Spinal cord (tissue), 10 donors: ENCODE results near the gene TNNT3. TPM values are rescaled to one million over a fixed set of nuclear protein-coding genes. Genes with fewer than 3 reads are reported as not detected.
A peak's percentile ranks its signal among the peaks of the same experiment; 100 is the strongest.
"Not testable (repeated sequence)": the region's sequence is repeated elsewhere in the genome, so short reads cannot be mapped to it uniquely, and the experiment has no call there.

Source experiments
- DNase-seq, 6 donors: peaks; one replicate each; pipeline versions ENCODE4 v3.0.0 to v3.0.0-alpha.2; 2013 to 2015; ENCODE audit warnings: low spot score in 6 of 6, low read depth in 4 of 6
- H3K27ac ChIP-seq: one replicate; pipeline ENCODE4 v1.5.1; 2013; ENCODE audit warnings: low read depth, low read length, control low read depth
- H3K27me3 ChIP-seq: one replicate; pipeline ENCODE4 v1.6.1; 2013; ENCODE audit warnings: low read length; ENCODE audit not compliant: control insufficient read depth, insufficient read depth
- H3K36me3 ChIP-seq: one replicate; pipeline ENCODE4 v1.6.1; 2013; ENCODE audit warnings: low read length; ENCODE audit not compliant: control insufficient read depth, insufficient read depth
- H3K4me1 ChIP-seq: one replicate; pipeline ENCODE4 v1.6.1; 2013; ENCODE audit warnings: low read length; ENCODE audit not compliant: control insufficient read depth, insufficient read depth
- H3K4me3 ChIP-seq: one replicate; pipeline ENCODE4 v1.5.1; 2013; ENCODE audit warnings: low read depth, low read length, control low read depth
- H3K9me3 ChIP-seq: one replicate; pipeline ENCODE4 v1.6.1; 2013; ENCODE audit warnings: low read length; ENCODE audit not compliant: control insufficient read depth, insufficient read depth
- WGBS: methylation state at CpG from one replicate; pipeline ENCODE4 v1.1.5; 2013; ENCODE audit warnings: missing lambda C conversion rate; ENCODE audit not compliant: insufficient coverage; 5-methylcytosine and 5-hydroxymethylcytosine counted together
- polyA plus RNA-seq, 2 donors: library from polyadenylated mRNA; unstranded; fragments of 120-200 nt; gene quantifications; one replicate each; pipeline ENCODE4 v1.2.1, GENCODE V29; 2013; ENCODE audit not compliant: insufficient read length in 2 of 2
- total RNA-seq, 2 donors: library from RNA; depleted of rRNA in 1 of 2; stranded (reverse); fragments of 120-200 nt in 1 of 2; fragments of >200 nt in 1 of 2; gene quantifications; one replicate each; pipeline versions ENCODE4 v1.2.3 to v1.2.4, GENCODE V29; 2013 to 2014
- donor health status: healthy.

Gene TNNT3
- total and polyA plus RNA-seq, 4 donors = 2.8 to 14.8 (median 8.0) TPM

- Histone ChIP-seq H3K9me3 (no peaks in the 10 kb centered on the region), H3K36me3 (no peaks in the 10 kb centered on the region), H3K27me3 (no peaks in the 10 kb centered on the region), H3K4me3 (no peak overlapping the region), H3K27ac (no peak overlapping the region), H3K4me1 (peaks cover 11% of the 10 kb centered on the region)
- 79% methylated on average over 23 of the region's 24 CpGs for WGBS
- DNase-seq = no peak
Observed at GRCh38 chr11:1934335-1935155, 15.0 kb downstream of the TNNT3 start.

GRCh38 chr11:1935156-1936071 lies 15.9 kb downstream of the TNNT3 start:
- Histone ChIP-seq H3K4me1 (peaks cover 11% of the 10 kb centered on the region), H3K36me3 (no peaks in the 10 kb centered on the region), H3K4me3 (no peak overlapping the region), H3K9me3 (no peaks in the 10 kb centered on the region), H3K27me3 (no peaks in the 10 kb centered on the region), H3K27ac (no peak overlapping the region)
- DNase-seq = no peak
- whole genome bisulfite sequencing = 86% methylated on average over 30 of the region's 33 CpGs

DNA sequence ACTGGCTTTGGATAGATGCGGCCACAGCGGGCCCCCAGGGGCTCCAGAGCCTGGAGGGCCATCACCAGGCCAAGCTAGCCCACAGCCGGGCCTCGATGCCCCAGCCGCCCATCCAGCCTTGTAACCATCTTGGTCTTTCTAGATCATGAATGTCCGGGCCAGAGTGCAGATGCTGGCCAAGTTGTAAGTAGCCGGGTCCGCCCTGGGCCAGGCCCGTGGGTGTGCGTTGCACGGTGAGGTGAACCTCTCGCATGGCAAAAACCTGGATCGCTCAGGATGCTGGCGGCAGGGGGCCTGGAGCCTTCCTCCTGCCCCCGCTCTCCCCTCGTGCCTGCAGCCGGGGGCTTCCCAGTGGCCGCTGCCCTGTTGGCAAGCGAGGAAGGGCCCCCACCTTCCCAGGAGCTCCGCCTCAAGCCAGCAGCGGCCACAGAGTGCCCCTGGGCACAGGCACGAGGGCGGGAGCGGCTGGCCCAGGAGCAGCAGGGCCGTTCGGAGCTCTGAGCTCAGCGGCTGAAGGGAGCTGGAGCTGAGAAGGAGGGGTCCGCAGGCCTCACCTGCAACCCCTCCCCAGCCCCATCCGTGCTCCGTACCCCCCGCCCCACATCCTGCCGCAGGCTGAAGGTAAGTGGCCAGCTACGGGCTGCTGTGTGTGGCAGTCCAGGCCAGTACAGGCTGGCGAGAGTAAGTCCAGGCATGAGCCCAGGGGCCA lies 16.7 kb downstream of the TNNT3 start:
- Histone ChIP-seq H3K36me3 (no peaks in the 10 kb centered on the region), H3K9me3 (no peaks in the 10 kb centered on the region), H3K27ac (no peak overlapping the region), H3K27me3 (no peaks in the 10 kb centered on the region), H3K4me1 (peaks cover 11% of the 10 kb centered on the region), H3K4me3 (no peak overlapping the region)
- DNase-seq = no peak
- 87% methylated on average over 29 of the region's 34 CpGs for WGBS

DNA sequence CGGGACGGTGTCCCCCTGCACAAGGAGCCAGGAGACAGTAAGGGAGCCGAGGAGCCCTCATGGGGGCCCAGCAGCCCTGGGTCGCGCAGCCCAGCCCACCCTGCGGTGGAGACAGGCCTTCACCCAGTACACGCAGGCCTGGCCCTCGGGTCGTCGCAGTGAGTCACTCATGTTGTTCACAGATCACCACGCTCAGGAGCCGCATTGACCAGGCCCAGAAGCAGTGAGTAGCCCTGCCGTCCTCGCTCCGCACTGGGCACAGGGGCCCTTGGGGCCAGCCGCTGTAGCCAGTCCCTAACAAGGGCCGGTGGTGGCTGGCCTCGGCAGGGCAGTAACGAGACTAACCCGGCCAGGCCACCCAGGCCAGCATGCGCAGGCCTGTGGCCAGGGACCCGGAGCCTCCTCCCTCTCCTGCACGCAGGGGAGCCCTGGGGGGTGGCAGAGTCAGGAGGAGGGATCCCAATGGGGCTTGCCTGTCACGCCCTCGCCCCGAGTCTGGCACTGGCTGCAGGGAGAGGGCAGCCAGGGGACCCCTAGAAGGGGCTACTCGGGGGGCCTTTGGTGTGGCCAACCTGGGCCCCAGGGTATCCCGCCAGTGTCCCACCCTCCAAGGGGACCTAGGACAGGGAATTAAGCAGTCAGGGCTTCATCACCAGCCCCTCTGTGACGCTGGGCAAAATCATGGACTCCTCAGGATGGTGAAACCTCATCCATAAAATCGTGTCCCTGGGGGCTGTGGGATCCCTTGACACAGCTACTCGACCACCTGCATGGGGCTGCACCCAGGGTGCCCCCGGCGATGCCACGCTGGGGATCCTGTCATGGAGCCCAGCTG lies 17.5 kb downstream of the TNNT3 start:
- Histone ChIP-seq H3K4me1 (peaks cover 8% of the 10 kb centered on the region), H3K9me3 (no peaks in the 10 kb centered on the region), H3K27me3 (no peaks in the 10 kb centered on the region), H3K4me3 (no peak overlapping the region), H3K27ac (no peak overlapping the region), H3K36me3 (no peaks in the 10 kb centered on the region)
- no peak for DNase-seq
- 91% methylated on average over 33 of the region's 34 CpGs for WGBS

DNA sequence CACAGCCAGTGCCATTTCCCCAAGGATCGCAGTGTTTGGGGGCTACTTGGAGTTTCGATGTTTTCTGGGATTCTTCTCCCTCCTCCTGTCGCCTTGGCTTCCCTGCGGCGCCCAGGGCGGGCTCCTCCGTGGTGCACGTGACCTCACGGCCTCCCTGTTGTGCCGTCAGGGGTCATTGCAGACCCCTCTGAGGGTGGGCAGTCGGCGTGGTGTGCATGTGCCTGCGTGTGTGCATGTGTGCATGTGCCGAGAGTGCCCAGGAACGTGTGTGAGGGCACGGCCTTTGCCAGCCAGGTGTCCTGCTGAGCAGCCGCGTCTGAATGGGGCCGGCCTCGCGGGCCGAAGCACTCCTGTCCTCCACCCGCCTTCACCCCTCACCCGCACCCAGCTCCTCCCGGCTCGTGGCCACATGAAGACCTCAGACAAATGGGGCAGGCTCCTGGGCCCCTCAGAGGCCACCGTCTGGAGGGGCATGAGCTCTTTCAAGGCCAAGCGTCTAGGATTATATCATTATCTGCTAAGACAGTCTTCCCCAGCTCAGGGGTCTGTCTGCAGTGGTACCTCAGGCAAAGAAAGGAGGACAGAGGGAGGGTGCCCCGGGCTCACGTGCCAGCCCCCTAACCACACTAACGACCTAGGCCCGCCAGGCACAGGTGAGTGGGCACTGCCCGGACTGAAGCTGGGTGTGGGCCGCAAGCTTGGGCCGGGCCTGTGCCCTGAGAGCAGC lies 18.3 kb downstream of the TNNT3 start:
- Histone ChIP-seq H3K27me3 (no peaks in the 10 kb centered on the region), H3K9me3 (no peaks in the 10 kb centered on the region), H3K4me3 (no peak overlapping the region), H3K4me1 (peaks cover 10% of the 10 kb centered on the region), H3K36me3 (no peaks in the 10 kb centered on the region), H3K27ac (no peak overlapping the region)
- 80% methylated on average over 32 of the region's 35 CpGs for WGBS
- DNase-seq = no peak

DNA sequence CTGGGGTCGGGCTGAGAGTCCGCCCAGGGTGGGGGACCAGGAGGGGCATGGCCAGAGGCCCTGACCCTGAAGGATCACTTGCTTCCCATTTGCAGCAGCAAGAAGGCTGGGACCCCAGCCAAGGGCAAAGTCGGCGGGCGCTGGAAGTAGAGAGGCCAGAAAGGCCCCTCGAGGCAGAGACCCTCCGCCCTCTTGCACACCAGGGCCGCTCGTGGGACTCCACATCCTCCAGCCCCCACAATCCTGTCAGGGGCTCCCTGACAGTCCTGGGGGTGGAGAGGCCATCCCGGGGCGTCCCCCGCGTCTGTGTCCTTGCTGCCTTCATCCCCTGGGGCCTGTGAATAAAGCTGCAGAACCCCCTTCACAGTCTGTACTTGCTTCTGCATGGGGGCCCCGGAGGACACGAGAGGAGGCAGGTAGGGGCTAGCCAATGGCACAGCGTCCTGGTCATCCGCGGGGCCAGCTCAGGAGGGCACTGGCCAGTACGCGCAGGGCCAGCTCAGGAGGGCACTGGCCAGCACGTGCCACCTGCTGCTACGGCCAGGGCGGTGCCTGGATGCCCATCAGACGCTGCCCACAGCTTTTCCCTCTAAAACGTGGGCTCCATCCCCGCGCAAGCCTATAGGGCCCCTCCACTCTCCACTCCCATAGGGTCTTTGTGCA lies 19.0 kb downstream of the TNNT3 start:
- WGBS = 81% methylated on average over 23 of the region's 27 CpGs

DNA sequence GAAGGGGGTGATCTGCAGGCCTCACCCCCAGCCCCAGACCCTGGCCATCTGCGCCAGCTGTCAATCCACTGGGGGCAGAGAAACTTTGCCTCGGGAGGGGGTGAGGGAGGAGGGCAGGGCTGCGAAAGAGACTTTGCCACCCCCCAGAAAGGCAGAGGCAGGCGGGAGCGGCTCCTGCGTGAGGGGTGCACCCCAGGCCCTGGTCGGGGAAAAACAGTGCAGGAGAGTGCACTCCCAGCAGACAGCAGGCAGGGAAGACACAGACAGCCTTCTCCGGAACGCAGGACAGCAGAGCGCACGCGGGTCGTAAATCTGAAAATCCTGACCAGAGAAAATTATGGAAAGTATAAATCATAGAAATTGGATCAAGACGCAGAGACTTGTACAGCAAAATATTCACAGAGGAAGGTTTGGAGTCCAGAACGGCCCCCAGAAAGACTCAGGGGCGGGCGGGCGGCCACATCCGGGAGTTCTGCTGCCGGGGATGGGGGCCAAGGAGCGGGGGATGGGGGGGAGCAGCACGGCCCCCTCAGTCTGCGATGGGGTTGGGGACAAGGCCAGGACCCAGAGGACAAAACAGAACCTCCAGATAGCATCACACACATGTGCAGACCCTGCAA lies 19.6 kb downstream of the TNNT3 start:
- Histone ChIP-seq H3K27ac (peak overlapping the region; percentile 40), H3K4me1 (peaks cover 12% of the 10 kb centered on the region)
- 46% methylated on average over 13 of the region's 23 CpGs for WGBS

More for the DNA sequence above, 19.0 kb downstream of the TNNT3 start:
- DNase-seq = no peak
- no peaks in the 10 kb centered on the region for H3K27me3 ChIP-seq
- H3K4me3 ChIP-seq = no peak overlapping the region
- H3K27ac ChIP-seq = peak overlapping the region; percentile 40
- no peaks in the 10 kb centered on the region for H3K9me3 ChIP-seq
- no peaks in the 10 kb centered on the region for H3K36me3 ChIP-seq
- H3K4me1 ChIP-seq = peaks cover 10% of the 10 kb centered on the region

DNA sequence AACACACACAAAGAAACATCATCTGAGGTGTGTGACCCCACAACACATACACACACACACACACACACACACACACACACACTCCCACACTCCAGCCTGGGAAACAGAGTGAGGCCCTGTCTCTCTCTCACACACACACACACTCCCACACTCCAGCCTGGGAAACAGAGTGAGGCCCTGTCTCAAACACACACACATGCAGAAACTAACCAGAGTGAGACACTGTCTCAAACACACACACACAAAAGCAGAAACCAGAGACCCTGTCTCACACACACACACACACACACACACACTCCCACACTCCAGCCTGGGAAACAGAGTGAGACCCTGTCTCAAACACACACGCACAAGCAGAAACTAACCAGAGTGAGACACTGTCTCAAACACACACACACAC lies 20.3 kb downstream of the TNNT3 start:
- H3K9me3 ChIP-seq, H3K36me3 ChIP-seq, H3K4me3 ChIP-seq, DNase-seq, H3K27me3 ChIP-seq: not testable (repeated sequence)
- 73% methylated on average over 1 of the region's 1 CpG for WGBS
- Histone ChIP-seq H3K27ac (peak overlapping the region; percentile 16), H3K4me1 (peaks cover 13% of the 10 kb centered on the region)

More for the DNA sequence above, 19.6 kb downstream of the TNNT3 start:
- Histone ChIP-seq H3K9me3 (no peaks in the 10 kb centered on the region), H3K4me3 (no peak overlapping the region), H3K27me3 (no peaks in the 10 kb centered on the region), H3K36me3 (no peaks in the 10 kb centered on the region)
- peak in 1 of 6 donors; percentile 59 for DNase-seq
